Cortex of kidney (tissue), 1 donor: ENCODE results near the gene ARL6IP1.

ENCODE experiments used
- DNase-seq: peaks from one replicate; lab custom pipeline; 2025; lab: John Stamatoyannopoulos, UW

The ARL6IP1 gene

DNA sequence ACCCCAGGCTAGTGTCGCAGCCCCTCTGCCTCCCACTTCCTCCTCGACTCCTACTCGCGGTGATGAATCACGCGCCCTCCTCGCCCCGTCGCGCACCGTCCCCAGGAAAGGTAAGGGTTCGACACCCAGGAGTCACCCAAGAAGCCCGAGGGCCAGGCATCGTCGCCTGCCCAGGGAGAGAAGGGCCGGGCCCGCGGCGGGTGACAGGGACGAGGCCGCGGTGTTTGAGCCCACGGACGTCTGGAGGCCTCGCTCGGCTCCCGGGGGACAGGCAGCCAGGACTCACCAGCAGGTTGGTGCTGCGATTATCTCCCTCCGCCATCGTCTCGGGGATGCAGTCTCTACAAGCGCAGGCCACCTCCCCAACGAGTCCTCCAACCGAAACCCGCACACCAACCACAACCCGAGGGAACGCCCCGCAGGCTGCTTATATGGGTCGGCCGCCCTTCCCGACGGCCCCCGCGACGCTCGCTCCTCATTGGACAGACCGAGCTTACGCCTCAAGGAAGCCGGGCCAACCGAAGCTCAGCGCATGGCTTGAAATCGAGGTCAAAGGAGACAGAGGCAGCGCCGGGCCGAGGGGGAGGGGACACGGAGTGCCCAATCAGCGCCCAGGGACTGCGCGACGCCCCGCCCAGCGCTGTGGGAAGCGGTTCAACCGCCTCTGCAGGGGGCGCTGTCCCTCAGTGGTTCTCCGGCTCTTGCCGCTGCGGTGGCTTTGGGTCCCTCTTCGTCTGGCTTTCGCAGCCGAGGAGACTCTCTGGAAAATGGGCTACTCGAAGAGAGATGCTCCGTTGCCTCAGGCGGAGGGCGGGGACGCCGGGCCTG is at the start of gene ARL6IP1:
Gene ARL6IP1, minus strand, starts transcription at position 405 of the 828 bp plus-strand sequence. Its CDS starts 83 bp downstream, at position 322.
- peak; percentile 81 for DNase-seq

DNA sequence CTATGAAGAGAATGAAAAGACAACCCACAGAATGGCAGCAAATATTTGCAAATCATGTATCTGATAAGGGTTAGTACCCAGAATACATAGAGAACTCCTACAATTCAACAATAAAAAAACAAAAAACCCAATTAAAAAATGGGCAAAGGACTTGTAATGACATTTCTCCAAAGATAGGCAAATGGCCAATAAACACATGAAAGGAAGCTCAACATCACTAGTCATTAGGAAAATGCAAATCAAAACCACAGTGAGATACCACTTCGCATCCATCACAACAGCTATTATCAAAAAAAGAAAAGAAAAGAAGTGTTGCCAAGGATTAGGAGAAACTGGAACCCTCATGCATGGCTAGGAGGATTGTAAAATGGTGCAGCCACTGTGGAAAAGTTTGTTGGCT is 45.1 kb upstream of the ARL6IP1 start:
- DNase-seq: no peak

GRCh38 chr16:18842565-18842964 is 41.2 kb upstream of the ARL6IP1 start:
- DNase-seq: no peak

- no peak for DNase-seq
Observed at GRCh38 chr16:18841833-18842525, 40.6 kb upstream of the ARL6IP1 start.

GRCh38 chr16:18839555-18839954 is 38.2 kb upstream of the ARL6IP1 start:
- DNase-seq: no peak

DNA sequence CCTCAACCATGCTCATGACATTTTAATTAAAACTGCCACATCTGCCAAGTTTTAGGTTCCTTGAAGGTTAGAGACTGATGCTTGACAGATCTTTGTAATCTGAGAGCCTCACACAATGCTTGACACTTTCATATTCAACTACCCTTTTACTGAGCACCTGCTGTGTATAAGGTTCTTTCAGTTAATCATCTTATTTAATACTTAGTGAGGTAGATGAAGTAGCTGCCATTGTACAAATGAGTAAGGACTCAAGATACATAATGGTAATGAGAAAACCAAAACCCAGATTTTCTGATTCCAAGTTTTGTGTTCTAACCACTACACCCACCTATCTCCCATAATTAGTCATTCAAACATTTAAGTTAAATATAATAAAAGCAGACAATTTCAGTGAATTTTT is 35.4 kb upstream of the ARL6IP1 start:
- no peak for DNase-seq

DNA sequence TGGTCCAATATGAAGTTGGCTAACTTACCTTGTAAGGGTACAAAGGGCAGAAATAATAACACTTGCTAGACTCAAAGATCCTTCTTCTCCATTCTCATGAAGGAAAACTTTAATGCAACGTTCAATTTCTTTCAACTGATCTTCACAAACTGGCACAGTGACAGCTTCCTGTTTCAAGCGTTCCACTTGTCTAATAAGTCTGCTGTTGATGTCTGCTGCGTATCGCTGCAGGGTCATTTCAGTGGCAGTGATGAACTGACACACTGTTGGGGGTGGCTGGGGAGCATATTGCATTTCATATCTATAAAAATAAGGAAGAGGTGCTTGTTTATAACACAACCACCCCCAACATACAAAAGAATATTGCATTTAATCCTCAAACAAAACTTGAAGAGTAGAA is 33.5 kb upstream of the ARL6IP1 start:
- no peak for DNase-seq

DNA sequence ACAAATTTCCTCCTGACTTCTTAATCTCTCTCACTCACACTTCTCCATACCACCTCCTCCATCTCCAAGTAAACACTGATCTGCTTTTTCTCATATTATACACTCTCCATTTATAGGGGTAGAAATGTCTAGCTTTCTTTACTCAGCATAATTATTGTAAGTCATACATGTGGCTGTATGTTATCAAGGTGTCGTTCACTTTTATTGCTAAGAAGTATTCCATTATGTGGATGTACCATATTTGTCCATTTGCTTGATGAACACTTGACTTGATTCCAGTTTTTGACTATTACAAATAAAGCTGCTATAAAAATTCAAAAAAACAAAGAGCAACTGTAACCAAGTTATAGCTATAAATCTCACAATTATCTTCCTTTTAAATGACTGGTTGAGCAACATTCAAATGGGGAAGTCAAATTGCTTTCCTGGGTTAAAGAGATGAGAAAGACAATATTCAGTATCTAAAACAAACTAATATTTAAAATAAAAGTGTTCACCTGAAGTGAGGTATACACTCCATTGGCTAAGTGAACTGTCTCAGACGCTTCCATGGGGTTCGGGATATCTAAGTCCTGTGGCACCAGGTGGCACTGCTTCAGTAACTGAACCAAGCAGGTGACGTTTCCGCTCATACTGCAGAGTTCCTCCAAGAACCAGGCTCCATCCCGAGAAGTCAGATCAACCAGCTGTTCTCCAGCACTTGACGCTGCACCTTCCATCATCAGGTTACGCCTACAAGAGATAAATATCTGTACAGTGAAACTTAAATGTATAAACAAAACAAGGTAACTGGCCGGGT is 32.6 kb upstream of the ARL6IP1 start:
- no peak for DNase-seq

- DNase-seq: no peak
Observed at GRCh38 chr16:18832613-18833012, 31.3 kb upstream of the ARL6IP1 start.

- DNase-seq: no peak
Observed at GRCh38 chr16:18832006-18832405, 30.7 kb upstream of the ARL6IP1 start.

DNA sequence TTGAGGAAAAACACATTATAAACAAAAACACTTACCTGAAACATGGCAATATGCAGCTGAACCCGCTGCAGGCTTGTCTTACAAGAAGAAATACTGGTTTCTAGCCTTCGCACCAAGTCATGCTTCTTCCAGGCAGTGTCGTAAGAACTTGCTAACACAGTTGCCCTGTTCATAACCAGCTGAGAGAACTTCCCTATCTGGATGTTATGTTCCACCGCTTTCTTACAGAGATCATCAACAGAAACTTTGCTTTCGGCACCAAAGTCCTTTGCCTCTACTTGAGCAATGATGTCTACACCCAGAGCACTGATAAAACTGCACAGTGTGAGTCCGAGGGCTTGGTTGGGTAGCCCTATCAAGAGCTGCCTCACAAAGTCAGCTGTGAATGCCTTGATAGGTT is 27.9 kb upstream of the ARL6IP1 start:
- DNase-seq: no peak

DNA sequence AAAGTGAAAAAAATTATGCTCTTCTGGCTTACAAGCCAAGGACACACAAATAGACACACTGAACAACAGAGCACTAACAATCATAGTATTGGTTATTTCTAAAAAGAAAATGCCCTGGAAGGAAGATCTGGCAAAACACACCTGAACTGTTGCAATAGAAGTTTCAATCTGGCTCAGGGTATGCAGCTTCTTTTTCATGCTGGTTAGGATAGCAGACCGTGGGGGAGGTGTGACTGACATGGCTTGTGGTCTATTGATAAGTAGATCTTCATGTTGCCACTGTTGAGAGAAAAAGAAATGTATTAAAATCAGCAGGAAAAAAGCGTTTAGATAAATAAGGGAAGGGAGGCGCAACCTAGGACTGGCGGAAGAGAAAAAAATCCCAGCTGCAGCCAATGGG is 26.5 kb upstream of the ARL6IP1 start:
- DNase-seq: no peak

DNA sequence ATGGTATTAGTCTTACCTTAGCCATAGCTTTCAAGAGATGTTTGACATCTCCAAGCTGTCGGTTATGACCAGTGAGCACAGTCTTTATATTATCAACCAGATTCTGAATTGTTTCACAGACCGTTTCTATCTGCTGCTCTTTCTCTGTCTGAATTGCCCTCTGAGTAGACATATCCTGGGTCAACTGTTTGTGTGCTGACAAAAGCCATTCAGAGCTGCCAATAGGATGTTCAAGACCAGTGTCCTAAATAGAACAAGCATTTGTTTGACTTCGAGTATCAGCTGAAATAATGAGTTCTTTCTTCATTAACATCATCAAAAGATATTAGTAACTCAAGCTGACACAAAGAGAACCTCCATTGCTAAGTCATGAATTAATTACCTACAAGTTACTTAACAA is 14.9 kb upstream of the ARL6IP1 start:
- DNase-seq: no peak

- DNase-seq: no peak
Observed at GRCh38 chr16:18811925-18812324, 10.6 kb upstream of the ARL6IP1 start.

GRCh38 chr16:18809165-18809564 is 7.8 kb upstream of the ARL6IP1 start:
- no peak for DNase-seq

DNA sequence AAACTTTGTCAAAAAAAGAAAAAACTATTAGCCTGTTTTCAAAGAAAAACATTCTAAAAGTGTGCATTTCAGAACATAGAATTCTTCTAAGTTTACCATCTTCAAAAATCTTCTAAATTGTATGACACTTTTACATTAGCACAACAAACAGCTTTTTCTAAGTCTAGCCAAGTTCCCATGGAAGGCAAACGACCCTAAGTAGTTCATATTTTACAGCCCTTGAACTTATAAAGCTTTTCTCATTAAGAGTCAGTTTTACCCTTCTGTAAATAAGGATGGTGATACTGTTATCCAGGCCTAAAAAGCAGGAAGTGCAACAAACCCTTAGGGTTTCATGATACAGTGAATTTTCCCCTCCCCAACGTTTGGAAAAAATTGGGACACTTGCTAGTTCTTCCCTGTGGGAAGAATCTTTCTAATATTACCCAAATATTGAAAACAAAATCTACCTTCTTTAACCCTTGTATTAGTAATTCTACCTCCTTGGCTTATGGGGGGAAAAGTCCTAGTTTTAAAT is 4.0 kb upstream of the ARL6IP1 start:
- no peak for DNase-seq

DNA sequence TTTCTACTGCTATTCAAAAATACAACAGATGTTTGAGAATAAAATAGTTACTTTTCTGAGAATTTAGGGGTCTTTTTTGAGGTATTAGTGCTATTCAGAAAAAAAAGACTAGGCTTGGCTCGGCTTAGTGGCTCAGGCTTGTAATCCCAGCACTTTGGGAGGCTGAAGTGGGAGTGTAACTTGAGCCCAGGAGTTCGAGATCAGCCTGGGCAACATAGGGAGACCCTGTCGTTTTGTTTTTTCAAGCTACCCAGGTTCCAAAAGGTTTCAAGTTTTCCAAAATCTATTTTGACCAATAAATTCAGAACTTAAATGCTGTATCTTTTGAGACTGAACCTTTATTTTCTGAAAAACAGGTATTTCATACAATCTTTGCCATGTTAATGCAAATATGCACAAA is 3.2 kb upstream of the ARL6IP1 start:
- no peak for DNase-seq

GRCh38 chr16:18803569-18804462 is 2.5 kb upstream of the ARL6IP1 start:
- DNase-seq: no peak

DNA sequence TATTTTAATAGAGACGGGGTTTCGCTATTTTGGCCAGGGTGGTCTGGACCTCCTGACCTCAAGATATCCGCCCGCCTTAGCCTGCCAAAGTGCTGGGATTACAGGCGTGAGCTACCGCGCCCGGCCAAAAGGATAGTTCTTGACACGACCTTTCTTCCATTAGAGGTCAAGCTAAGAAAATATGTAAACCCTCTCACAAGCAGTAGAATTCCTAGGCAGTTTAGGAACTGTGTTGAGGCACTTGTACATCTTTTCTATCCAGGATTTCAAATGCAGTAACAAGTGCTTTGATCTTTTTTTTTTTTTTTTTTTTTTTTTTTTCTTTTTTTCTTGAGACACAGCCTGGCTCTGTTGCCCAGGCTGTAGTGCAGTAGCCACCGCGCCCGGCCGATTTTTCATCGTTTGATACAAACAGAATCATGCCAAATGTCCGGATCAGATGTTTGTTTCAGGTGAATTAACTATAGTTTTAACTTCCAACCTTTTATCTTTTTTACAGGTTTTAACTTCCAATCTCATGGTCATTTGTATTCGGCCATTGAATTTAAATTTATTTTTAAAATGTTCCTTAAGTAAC is 1.5 kb upstream of the ARL6IP1 start:
- DNase-seq: no peak

DNA sequence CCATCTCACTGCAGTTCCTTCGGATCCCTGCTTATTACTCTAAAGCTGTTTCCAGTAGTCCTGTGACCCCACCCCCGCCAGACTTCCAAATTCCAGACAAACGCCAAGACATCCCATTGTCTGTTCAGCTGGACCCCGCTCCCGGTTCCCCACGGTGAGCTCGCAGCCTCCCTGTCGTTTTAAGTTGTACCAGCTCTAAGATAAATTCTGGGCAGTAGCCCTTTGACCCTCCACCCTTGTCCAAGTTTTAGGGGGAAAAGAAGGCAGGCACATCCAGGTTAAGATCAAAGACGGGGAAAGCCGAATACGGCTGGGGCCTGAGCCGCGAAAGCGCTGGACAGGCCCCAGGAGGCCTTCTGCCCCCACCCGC is 589 bp downstream of the ARL6IP1 start:
- no peak for DNase-seq

DNA sequence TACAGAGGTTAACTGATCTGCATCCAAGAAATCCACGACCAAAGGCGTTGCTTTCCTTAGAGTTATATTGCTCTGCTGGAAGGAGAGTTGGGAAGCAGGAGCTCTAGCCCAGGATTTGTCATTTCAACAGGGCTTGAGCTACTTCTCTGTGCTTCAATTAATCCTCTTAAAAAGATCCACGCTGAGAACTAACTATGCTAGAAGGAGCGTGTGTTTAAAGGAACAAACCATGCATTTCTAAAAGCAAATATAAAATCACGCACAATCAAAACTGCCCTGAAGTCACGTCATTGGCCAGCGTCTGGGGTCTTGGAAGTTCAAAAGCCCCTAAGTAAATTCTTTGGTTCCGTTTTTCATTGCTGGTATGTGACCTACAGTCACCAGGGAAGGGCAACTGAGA is 1.1 kb downstream of the ARL6IP1 start:
- DNase-seq: no peak
